Suprapubic skin (tissue), 3 donors: Measurements from ENCODE around the gene GNB1L.

Experiments used
- EP300 ChIP-seq: sonication (generic); formaldehyde crosslinking; IDR thresholded peaks from one replicate; pipeline ENCODE4 v1.6.1; 2017; ENCODE audit warnings: antibody characterized with exemption
- POLR2A ChIP-seq, 2 donors: fragments of 450-650 bp; IDR thresholded peaks; one replicate each; pipeline ENCODE4 v1.6.1; 2017; ENCODE audit warnings: antibody characterized with exemption in 2 of 2, mild to moderate bottlenecking in 2 of 2, moderate library complexity in 2 of 2
- TF ChIP-seq, protein P1 (sequence below), 2 donors: fragments of 200-600 bp in 1 of 2; fragments of 450-650 bp in 1 of 2; sonication (generic) in 1 of 2; IDR thresholded peaks; one replicate each; pipeline ENCODE4 v1.5.1; 2016 to 2019; ENCODE audit warnings: antibody characterized with exemption in 2 of 2, mild to moderate bottlenecking in 1 of 2, moderate library complexity in 1 of 2

DNA sequence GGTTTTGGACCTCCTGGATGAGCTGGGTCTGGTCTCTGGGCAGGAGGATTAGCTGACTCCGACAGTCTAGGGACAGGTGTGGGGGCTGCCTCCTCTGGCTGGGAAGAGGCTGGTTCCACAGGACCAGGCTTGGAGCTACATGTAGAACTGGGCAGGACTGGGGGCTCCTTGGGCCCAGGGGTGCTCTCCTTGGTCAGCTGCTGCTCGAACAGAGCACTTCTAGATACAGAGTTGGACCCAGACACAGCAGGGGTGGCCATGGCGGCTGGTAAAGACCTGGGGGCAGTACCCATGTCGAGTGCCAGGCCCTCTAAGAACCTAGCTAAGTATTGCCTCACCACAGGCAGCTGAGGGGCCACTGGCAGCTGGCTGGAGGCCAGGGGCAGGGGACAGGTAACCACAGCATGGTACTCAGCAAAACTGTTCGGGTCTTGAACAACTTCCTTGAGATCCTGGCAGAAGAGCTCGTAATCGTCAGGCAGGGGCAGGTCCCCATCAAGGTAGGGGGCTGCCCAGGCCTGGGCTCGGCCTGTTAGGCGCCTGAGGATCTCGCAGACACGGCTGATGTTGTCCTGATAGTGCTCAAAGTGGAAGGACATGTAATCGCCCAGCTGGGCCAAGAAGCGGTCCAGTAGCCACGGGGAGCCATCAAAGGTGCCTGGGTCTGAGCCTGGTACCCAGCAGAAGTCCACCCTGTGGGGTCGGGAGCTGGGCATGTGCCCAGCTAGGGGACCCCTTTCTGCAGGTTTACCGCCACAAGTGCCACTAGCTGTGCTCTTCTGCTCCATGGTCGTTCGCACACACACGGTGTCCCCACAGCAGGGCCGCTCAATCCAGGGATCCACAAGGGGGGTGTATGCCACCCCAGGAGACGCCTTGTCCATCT, 3.1 kb downstream of the GNB1L start:
- TF ChIP-seq, protein P1, sequence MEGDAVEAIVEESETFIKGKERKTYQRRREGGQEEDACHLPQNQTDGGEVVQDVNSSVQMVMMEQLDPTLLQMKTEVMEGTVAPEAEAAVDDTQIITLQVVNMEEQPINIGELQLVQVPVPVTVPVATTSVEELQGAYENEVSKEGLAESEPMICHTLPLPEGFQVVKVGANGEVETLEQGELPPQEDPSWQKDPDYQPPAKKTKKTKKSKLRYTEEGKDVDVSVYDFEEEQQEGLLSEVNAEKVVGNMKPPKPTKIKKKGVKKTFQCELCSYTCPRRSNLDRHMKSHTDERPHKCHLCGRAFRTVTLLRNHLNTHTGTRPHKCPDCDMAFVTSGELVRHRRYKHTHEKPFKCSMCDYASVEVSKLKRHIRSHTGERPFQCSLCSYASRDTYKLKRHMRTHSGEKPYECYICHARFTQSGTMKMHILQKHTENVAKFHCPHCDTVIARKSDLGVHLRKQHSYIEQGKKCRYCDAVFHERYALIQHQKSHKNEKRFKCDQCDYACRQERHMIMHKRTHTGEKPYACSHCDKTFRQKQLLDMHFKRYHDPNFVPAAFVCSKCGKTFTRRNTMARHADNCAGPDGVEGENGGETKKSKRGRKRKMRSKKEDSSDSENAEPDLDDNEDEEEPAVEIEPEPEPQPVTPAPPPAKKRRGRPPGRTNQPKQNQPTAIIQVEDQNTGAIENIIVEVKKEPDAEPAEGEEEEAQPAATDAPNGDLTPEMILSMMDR (IDR thresholded peaks at IDR 0.05), result no peak
- no peak for TF ChIP-seq EP300
- no peak for TF ChIP-seq POLR2A (IDR thresholded peaks at IDR 0.05)
